Measurements from ENCODE around the gene INTS3. TPM values are rescaled to one million over a fixed set of nuclear protein-coding genes. Genes with fewer than 3 reads are reported as not detected.
A peak's percentile ranks its signal among the peaks of the same experiment; 100 is the strongest.

INTS3 gene
- total and polyA plus RNA-seq, 2 of the 8 experiments (the other 6 are each of a cell fraction or from before 2014, with no cell fraction given): 66.8 to 93.2 TPM

- TF ChIP-seq EZH2 (IDR thresholded peaks at IDR 0.05; ENCODE audit: low read depth, low read length, severe bottlenecking): no peak
- TF ChIP-seq ATF3 (IDR thresholded peaks at IDR 0.05; ENCODE audit: insufficient read depth, low read depth, low read length): no peak
- TF ChIP-seq SIRT6 (IDR thresholded peaks at IDR 0.05; ENCODE audit: low read length): no peak
- peak; percentile 79 for TF ChIP-seq POLR2AphosphoS5 (IDR thresholded peaks at IDR 0.05; ENCODE audit: low read depth, low read length)
- TF ChIP-seq, protein P1, sequence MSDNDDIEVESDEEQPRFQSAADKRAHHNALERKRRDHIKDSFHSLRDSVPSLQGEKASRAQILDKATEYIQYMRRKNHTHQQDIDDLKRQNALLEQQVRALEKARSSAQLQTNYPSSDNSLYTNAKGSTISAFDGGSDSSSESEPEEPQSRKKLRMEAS (IDR thresholded peaks at IDR 0.05): no peak; the same call in 1 of the 2 replicates
- no peak for TF ChIP-seq BRCA1 (IDR thresholded peaks at IDR 0.05; ENCODE audit: low read depth, low read length)
- TF ChIP-seq, protein P2, sequence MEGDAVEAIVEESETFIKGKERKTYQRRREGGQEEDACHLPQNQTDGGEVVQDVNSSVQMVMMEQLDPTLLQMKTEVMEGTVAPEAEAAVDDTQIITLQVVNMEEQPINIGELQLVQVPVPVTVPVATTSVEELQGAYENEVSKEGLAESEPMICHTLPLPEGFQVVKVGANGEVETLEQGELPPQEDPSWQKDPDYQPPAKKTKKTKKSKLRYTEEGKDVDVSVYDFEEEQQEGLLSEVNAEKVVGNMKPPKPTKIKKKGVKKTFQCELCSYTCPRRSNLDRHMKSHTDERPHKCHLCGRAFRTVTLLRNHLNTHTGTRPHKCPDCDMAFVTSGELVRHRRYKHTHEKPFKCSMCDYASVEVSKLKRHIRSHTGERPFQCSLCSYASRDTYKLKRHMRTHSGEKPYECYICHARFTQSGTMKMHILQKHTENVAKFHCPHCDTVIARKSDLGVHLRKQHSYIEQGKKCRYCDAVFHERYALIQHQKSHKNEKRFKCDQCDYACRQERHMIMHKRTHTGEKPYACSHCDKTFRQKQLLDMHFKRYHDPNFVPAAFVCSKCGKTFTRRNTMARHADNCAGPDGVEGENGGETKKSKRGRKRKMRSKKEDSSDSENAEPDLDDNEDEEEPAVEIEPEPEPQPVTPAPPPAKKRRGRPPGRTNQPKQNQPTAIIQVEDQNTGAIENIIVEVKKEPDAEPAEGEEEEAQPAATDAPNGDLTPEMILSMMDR (IDR thresholded peaks at IDR 0.05; ENCODE audit: control extremely low read depth in 1 of 3, insufficient read depth in 1 of 3, low read depth in 1 of 3, low read length in 3 of 3): no peak; a peak in 1 of 4 replicates
- no peak for TF ChIP-seq NANOG (IDR thresholded peaks at IDR 0.05; ENCODE audit: insufficient read depth, low read depth, low read length, poor library complexity, severe bottlenecking)
- no peak for TF ChIP-seq SUZ12 (IDR thresholded peaks at IDR 0.05; ENCODE audit: low read length)
- TF ChIP-seq, protein P3, sequence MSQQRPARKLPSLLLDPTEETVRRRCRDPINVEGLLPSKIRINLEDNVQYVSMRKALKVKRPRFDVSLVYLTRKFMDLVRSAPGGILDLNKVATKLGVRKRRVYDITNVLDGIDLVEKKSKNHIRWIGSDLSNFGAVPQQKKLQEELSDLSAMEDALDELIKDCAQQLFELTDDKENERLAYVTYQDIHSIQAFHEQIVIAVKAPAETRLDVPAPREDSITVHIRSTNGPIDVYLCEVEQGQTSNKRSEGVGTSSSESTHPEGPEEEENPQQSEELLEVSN (IDR thresholded peaks at IDR 0.05): no peak; the same call in 1 of the 2 replicates
- TF ChIP-seq NRF1 (IDR thresholded peaks at IDR 0.05; ENCODE audit: low read depth, low read length): peak; percentile 19; the same call in 1 of the 2 replicates
- no peak for TF ChIP-seq SP1 (IDR thresholded peaks at IDR 0.05; ENCODE audit: low read depth, low read length)
- no peak for TF ChIP-seq BCL11A (IDR thresholded peaks at IDR 0.05; ENCODE audit: low read depth in 2 of 2, low read length in 2 of 2)
- TF ChIP-seq CHD1 (IDR thresholded peaks at IDR 0.05; ENCODE audit: low read depth, low read length): no peak
- no peak for TF ChIP-seq CTBP2 (IDR thresholded peaks at IDR 0.05; ENCODE audit: borderline replicate concordance, insufficient read depth, insufficient read length, low read length)
- TF ChIP-seq SIN3A (conservative IDR thresholded peaks at IDR 0.05 in 1 of 2, IDR thresholded peaks at IDR 0.05 in 1 of 2; ENCODE audit: low read depth in 1 of 2, low read length in 2 of 2): peak in 1 of 2 experiments; percentile 70; a peak in 2 of 4 replicates
- peak; percentile 75 for TF ChIP-seq TBP (IDR thresholded peaks at IDR 0.05; ENCODE audit: low read depth, low read length)
- TF ChIP-seq EP300 (IDR thresholded peaks at IDR 0.05; ENCODE audit: borderline replicate concordance in 1 of 2, low read depth in 2 of 2, low read length in 2 of 2): 0 out of 3 replicates have a peak, but pooled peaks of 1 of the 2 experiments have one; percentile 51
These were observed 47.8 kb downstream of the INTS3 start (continued) for GRCh38 chr1:153775458-153776327.

Measured in H1 (cell line).